Brain microvascular endothelial cell (primary cell): ENCODE measurements around the gene APBB1.

Experiments used
- DNase-seq: peaks from one replicate; pipeline ENCODE4 v3.0.0-alpha.2; 2020
- H3K27ac ChIP-seq: fragments of 250-450 bp; sonication (Bioruptor Pico); 2 replicates; pipeline ENCODE4 v1.5.1; 2020; ENCODE audit warnings: mild to moderate bottlenecking, moderate library complexity
- H3K27me3 ChIP-seq: fragments of 250-450 bp; sonication (Bioruptor Pico); replicated peaks from 2 replicates; pipeline ENCODE4 v1.5.1; 2020; ENCODE audit warnings: mild to moderate bottlenecking
- H3K36me3 ChIP-seq: fragments of 250-450 bp; sonication (Bioruptor Pico); replicated peaks from 2 replicates; pipeline ENCODE4 v1.5.1; 2020; ENCODE audit warnings: mild to moderate bottlenecking
- H3K4me3 ChIP-seq: 2 replicates; pipeline ENCODE4 v1.5.1; 2011; ENCODE audit warnings: low read depth, mild to moderate bottlenecking, control low read depth, low read length, moderate library complexity
- in situ Hi-C: cut with HindIII; loops from 2 replicates; pipeline ENCODE4 v1.10.0; 2017; ENCODE audit warnings: low sequenced_read_pairs, low pct_ligation_motif_present
- TF ChIP-seq, protein P1 (sequence below): IDR thresholded peaks from 2 replicates; pipeline ENCODE4 v1.5.1; 2011; ENCODE audit warnings: low read depth, mild to moderate bottlenecking, moderate library complexity, low read length, control low read depth, inconsistent platforms; ENCODE audit errors: missing control alignments

Gene APBB1

DNA sequence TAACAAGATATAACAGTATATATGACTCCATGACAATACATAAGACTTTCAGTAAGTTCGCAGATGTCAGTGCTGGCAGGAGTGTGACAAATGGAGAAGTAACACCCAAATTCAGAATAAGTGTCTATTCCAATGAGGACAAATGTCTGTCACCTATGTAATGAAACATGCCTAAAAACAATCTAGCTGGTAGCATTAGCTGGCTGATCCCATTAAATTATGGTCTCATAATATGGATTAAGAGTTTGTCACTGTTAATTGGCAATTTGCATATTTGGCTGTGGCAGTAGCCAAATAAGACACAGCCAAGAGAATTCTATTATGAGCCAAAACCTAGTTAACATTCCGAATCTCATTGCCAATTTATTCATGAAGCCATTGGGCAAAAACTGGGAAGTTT is 68.4 kb downstream of the APBB1 start:
- no peak for DNase-seq
- Histone ChIP-seq H3K4me3 (no peak overlapping the region), H3K36me3 (no peaks in the 10 kb centered on the region), H3K27ac (no peak overlapping the region), H3K27me3 (no peaks in the 10 kb centered on the region)
- TF ChIP-seq, protein P1, sequence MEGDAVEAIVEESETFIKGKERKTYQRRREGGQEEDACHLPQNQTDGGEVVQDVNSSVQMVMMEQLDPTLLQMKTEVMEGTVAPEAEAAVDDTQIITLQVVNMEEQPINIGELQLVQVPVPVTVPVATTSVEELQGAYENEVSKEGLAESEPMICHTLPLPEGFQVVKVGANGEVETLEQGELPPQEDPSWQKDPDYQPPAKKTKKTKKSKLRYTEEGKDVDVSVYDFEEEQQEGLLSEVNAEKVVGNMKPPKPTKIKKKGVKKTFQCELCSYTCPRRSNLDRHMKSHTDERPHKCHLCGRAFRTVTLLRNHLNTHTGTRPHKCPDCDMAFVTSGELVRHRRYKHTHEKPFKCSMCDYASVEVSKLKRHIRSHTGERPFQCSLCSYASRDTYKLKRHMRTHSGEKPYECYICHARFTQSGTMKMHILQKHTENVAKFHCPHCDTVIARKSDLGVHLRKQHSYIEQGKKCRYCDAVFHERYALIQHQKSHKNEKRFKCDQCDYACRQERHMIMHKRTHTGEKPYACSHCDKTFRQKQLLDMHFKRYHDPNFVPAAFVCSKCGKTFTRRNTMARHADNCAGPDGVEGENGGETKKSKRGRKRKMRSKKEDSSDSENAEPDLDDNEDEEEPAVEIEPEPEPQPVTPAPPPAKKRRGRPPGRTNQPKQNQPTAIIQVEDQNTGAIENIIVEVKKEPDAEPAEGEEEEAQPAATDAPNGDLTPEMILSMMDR = no peak
- in situ Hi-C loops = no loop called here

DNA sequence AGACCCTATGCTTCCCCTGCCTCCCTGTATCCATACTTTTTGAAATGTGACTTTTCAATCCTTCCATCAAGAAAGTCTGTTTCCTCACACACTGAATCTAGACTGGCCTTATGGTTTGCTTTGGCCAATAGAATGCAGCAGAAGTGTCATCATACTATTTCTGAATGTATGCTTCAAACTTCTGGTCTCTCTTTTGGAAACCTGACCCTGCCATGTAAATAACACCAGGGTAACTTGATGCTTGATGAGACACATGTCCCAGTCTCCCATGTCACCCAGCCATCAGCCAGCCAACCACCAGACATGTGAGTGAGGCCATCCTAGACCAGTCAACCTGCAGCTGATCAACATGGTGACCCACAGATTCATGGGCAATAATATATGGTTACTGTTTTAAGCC is 68.9 kb downstream of the APBB1 start:
- TF ChIP-seq, protein P1 = no peak
- no peaks in the 10 kb centered on the region for H3K36me3 ChIP-seq
- H3K27ac ChIP-seq = no peak overlapping the region
- no peaks in the 10 kb centered on the region for H3K27me3 ChIP-seq
- DNase-seq = no peak
- no peak overlapping the region for H3K4me3 ChIP-seq
- in situ Hi-C loops = no loop called here

DNA sequence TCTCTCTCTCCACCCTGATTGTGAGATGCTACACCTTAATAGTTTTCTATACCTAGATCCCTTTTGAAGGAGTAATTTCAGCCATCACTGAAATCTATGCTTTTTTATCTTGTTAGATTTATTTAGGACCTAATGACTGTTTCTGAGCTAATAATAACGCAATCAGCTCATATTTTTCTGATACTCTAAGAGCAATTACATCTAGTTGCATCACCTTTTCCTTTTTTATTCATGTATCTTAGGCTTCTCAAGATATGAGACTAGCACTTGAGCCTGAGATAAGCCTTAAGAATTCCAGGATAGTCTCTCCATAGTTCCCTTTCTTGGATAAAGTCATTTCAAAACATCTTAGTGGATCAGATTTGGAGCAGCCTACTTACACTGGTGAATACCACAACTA is 73.5 kb downstream of the APBB1 start:
- no peaks in the 10 kb centered on the region for H3K27me3 ChIP-seq
- no peak overlapping the region for H3K4me3 ChIP-seq
- in situ Hi-C loops = no loop called here
- H3K27ac ChIP-seq = no peak overlapping the region
- DNase-seq = no peak
- no peaks in the 10 kb centered on the region for H3K36me3 ChIP-seq
- TF ChIP-seq, protein P1 = no peak
